NCI-H2107 treated with DMSO at 0.1 percent for 48 hours (cell line): ENCODE results near the gene PGAP6.
"Not testable (repeated sequence)": the region's sequence is repeated elsewhere in the genome, so short reads cannot be mapped to it uniquely, and the experiment has no call there.

Experiments used
- DNase-seq: peaks from one replicate; lab custom pipeline; 2025; ENCODE audit not compliant: unreplicated experiment; lab: John Stamatoyannopoulos, UW

PGAP6 gene

GRCh38 chr16:404971-405486, 23.3 kb upstream of the PGAP6 start:
- no peak for DNase-seq

- peak; percentile 74 for DNase-seq
Observed at GRCh38 chr16:401468-402348, 19.9 kb upstream of the PGAP6 start, which contains the start of gene DECR2. TSS of gene DECR2 (plus strand) at chr16:401885. CDS start at chr16:401964, 79 bp downstream.

DNA sequence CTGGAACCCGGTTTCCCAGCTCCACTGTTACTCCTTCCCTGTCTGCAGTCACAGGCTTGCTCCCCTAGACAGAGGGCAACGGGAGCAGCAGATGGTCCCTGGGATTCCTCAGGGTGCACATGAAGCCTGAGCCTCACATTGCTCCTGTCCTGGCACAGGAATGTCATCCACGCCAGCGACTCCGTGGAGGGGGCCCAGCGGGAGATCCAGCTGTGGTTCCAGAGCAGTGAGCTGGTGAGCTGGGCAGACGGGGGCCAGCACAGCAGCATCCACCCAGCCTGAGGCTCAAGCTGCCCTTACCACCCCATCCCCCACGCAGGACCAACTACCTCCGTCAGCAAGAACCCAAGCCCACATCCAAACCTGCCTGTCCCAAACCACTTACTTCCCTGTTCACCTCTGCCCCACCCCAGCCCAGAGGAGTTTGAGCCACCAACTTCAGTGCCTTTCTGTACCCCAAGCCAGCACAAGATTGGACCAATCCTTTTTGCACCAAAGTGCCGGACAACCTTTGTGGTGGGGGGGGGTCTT, 18.3 kb upstream of the PGAP6 start:
- DNase-seq = no peak

DNA sequence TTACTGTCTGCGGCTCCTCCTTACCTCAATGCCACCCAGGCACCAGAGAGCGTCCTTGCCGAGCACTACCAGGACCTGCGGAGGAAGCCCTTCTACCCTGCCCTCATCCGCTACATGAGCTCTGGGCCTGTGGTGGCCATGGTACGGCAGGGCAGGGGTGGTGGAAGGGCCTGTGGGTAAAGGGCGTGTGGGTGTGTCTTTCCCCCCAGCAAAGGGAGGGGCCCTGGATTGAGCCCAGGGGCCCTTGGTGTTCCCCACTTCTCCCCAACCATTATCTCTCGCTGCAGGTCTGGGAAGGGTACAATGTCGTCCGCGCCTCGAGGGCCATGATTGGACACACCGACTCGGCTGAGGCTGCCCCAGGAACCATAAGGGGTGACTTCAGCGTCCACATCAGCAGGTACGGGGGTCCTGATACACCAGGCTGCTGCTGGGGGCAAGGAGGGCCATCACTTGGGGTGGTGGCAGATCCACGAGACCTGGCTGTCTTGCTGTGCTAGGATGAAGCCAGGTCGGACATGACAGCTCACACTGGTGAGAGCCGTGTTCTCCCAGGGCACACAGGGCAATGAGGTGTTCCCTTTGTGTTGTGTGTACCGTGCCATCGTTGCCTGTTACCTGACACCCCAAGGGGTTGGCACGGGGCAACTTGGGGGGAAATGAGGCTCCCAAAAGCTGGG, 17.7 kb upstream of the PGAP6 start:
- no peak for DNase-seq

- no peak for DNase-seq
Observed at GRCh38 chr16:398561-399339, 17.0 kb upstream of the PGAP6 start.

- DNase-seq = no peak
Observed at GRCh38 chr16:397736-398332, 16.1 kb upstream of the PGAP6 start.

GRCh38 chr16:397135-397661, 15.4 kb upstream of the PGAP6 start, which contains the start of gene NME4:
TSS of gene NME4 (plus strand) at chr16:397199. CDS start at chr16:397223, 24 bp downstream.
- DNase-seq = no peak

- no peak for DNase-seq
Observed at GRCh38 chr16:396605-397004, 14.8 kb upstream of the PGAP6 start.

GRCh38 chr16:396199-396598, 14.4 kb upstream of the PGAP6 start:
- DNase-seq = peak; percentile 63

DNA sequence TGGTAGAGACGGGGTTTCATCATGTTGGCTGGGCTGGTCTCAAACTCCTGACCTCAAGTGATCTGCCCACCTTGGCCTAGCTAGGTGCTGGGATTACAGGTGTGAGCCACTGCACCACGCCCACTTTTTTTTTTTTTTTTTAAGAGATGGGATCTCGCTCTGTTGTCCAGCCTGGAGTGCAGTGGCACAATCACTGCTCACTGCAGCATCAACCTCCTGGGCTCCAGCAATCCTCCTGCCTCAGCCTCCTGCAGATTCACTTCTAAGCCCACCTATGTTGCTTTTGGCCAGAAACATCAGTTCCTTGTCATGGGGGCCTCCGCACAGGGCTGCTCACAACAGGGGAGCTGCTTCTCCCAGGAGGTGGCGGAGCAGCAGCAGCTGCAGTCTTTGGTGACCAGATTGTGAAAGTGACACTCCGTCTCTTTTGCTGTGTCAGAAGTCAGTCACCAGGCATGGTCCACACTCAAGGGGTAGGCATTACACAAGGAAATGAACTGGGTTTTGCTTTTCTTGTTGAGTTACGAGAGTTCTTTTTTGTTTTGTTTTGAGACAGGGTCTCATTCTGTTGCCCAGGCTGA, 10.8 kb upstream of the PGAP6 start:
- DNase-seq = no peak

DNA sequence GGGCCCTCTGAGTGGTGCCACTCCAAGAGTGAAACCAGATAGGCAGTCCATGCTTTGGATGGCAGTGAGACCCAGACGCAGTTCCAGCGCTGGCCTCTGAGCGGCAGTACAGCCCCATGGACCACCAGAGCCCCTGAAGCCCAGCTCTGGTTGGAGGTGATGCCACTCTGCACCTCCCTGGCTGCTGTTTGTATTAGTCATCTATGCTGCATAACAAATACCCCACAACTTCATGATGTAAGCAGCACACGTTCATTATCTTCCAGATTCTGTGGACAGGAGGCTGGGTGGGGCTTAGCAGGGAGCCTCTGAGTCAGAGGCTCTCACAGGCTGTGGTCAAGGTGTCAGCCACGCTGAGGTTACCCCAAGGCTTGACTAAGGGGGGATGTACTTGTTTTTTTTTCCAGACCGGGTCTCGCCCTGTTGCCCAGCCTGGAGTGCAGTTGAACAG, 10.1 kb upstream of the PGAP6 start:
- no peak for DNase-seq

GRCh38 chr16:389352-389751, 7.6 kb upstream of the PGAP6 start:
- no peak for DNase-seq

DNA sequence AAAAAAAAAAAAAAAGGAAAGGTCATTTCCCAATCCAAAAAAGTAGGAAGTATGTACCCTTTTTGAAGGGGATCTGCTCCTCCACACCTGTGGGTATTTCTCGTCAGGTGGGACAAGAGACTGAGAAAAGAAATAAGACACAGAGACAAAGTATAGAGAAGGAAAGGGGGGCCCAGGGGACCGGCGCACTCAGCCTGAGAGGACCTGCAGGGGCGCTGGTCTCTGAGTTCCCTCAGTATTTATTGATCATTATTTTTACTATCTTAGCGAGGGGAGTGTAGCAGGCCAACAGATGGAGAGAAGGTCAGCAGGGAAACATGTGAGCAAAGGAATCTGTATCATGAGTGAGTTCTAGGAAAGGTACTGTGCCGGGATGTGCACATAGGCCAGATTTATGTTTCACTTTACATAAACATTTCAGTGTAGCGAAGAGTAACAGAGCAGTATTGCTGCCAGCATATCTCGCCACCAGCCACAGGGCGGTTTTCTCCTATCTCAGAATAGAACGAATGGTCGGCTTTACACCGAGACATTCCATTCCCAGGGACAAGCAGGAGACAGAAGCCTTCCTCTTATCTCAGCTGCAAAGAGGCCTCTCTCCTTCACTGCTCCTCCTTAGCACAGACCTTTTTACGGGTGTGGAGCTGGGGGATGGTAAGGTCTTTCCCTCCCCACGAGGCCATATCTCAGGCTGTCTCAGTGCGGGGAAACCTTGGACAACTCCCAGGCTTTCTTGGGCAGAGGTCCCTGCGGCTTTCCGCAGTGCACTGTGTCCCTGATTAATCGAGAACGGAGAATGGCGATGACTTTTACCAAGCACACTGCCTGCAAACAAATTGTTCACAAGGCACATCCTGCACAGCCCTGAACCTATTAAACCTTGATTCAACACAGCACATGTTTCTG, 6.2 kb upstream of the PGAP6 start:
- DNase-seq = not testable (repeated sequence)

GRCh38 chr16:386641-387156, 4.9 kb upstream of the PGAP6 start:
- DNase-seq = no peak

- DNase-seq = no peak
Observed at GRCh38 chr16:383326-384051, 1.7 kb upstream of the PGAP6 start.

DNA sequence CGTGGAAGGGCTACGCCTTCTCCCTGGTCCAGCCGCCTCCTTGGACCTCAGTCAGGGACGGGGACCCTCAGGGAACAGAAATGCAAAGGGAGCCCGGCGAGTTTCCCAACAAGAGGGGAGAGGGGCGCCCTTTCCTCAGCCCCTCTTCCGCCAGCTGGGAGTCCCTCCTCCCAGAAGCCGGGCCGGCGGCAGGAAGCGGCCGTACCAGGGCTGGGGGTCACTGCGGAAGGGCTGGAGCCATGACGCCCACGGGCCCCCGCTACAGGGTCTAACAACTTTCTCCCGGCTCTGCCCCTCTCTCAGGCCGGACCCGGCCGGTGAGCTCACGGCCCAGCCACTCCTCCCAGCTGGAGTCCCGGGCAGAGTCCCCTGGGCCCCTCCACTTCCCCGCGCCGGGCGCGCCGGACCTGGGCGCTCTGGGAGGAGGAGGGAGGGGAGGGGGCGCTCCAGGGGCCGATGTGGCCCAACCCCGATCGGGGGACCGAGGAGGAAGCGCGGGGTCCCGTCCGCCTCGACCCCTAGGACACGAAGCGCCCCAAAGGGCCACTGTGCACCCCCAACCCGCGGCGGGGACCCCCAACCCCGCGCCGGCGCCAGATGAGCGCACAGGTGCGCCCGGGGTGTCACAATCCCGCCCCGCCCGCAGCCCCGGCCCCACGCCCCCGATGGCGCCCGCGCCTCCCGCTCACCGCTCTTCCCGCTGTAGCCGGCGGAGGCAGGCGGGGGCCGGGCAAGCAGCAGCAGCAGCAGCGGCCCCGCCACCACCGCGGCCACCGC, 578 bp downstream of the PGAP6 start:
- DNase-seq = no peak

- no peak for DNase-seq
Observed at GRCh38 chr16:380762-381011, 1.1 kb downstream of the PGAP6 start.
